Kidney epithelial cell (primary cell): Measurements from ENCODE around the gene LMO1. TPM values are rescaled to one million over a fixed set of nuclear protein-coding genes. Genes with fewer than 3 reads are reported as not detected.
A peak's percentile ranks its signal among the peaks of the same experiment; 100 is the strongest.

Source experiments
- DNase-seq: peaks from one replicate; pipeline ENCODE4 v3.0.0-alpha.2; 2010; ENCODE audit warnings: low read depth
- H3K27me3 ChIP-seq: 2 replicates; pipeline ENCODE4 v1.6.0; 2011; ENCODE audit warnings: low read length; ENCODE audit not compliant: control insufficient read depth, insufficient read depth
- H3K36me3 ChIP-seq: 2 replicates; pipeline ENCODE4 v1.5.1; 2011; ENCODE audit warnings: low read length; ENCODE audit not compliant: control insufficient read depth, insufficient read depth
- H3K4me3 ChIP-seq: 2 replicates; pipeline ENCODE4 v1.5.1; 2011; ENCODE audit warnings: low read depth, mild to moderate bottlenecking, control low read depth, low read length
- total RNA-seq: library from RNA; depleted of rRNA; stranded (reverse); fragments of >200 nt; gene quantifications from 2 replicates; pipeline ENCODE4 v1.2.3, GENCODE V29; 2015
- TF ChIP-seq, protein P1 (sequence below): IDR thresholded peaks from 2 replicates; pipeline ENCODE4 v1.5.1; 2011; ENCODE audit warnings: mild to moderate bottlenecking, moderate library complexity, low read length, control low read depth, inconsistent platforms; ENCODE audit not compliant: insufficient read depth, poor library complexity, severe bottlenecking

The LMO1 gene
- total RNA-seq, 1 donor from 2014 or later, result 0.50 TPM

DNA sequence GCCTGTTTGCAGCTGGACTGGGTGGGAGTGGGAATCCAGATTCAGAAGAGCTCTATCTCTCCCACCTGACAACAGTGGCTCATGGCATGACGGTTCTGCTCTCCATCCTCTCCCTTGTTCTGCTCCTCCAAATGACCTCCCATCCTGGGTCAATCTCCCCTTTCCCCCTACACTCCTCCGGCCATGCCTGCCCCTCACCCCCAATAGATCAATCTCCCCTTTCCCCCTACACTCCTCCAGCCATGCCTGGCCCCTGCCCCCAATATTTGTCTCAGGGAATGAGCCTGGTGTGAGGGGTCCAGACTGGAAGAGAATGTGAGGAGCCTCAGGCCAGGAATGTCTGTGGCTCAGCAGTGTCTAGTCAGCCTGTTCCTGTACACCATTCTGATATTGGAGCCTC is 64.0 kb downstream of the LMO1 start:
- no peak for DNase-seq
- TF ChIP-seq, protein P1, sequence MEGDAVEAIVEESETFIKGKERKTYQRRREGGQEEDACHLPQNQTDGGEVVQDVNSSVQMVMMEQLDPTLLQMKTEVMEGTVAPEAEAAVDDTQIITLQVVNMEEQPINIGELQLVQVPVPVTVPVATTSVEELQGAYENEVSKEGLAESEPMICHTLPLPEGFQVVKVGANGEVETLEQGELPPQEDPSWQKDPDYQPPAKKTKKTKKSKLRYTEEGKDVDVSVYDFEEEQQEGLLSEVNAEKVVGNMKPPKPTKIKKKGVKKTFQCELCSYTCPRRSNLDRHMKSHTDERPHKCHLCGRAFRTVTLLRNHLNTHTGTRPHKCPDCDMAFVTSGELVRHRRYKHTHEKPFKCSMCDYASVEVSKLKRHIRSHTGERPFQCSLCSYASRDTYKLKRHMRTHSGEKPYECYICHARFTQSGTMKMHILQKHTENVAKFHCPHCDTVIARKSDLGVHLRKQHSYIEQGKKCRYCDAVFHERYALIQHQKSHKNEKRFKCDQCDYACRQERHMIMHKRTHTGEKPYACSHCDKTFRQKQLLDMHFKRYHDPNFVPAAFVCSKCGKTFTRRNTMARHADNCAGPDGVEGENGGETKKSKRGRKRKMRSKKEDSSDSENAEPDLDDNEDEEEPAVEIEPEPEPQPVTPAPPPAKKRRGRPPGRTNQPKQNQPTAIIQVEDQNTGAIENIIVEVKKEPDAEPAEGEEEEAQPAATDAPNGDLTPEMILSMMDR, result no peak
- no peaks in the 10 kb centered on the region for H3K36me3 ChIP-seq

DNA sequence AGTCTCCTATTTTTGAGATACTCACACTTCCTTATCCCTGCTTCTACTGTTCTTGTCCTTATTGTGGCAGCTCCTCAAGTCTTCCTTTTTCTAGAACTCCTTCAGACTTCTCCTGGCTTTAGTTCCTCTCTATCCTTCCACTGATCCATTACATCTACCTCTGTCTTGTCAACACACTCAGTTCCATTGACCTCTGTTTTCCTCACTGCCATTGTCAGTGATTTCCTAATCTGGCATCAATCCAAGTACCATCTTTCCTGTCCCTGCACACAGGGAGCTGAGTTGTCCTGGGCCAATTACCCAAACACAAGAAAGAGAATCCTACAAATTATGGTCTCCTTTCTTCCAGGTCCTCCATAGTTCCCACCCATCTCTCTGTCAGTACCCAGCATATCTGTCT is 66.9 kb downstream of the LMO1 start:
- Histone ChIP-seq H3K4me3 (no peak overlapping the region), H3K36me3 (no peaks in the 10 kb centered on the region), H3K27me3 (peaks cover 8% of the 10 kb centered on the region)
- no peak for DNase-seq
- TF ChIP-seq, protein P1, result no peak

More for the DNA sequence above, 64.0 kb downstream of the LMO1 start:
- Histone ChIP-seq H3K27me3 (peaks cover 5% of the 10 kb centered on the region), H3K4me3 (no peak overlapping the region)

DNA sequence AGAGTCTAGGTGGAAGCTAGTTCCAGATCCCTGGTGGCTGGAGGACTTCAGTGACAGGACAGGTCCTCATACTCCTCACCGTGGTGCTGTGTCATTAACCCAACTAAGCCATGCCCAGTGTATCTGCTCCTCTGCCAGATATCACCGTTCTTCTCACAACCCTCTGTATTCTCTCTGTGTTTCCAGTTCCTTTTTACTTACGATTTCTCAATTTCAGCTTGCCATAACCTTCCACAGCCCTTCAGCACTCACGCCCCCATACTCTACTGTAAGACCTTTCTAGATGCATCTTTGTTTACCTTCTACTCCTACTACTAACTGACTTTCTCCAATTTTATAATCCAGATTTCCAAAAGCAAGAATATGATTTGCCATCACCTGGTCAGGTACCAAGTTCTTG is 68.7 kb downstream of the LMO1 start:
- TF ChIP-seq, protein P1, result no peak
- Histone ChIP-seq H3K27me3 (peaks cover 8% of the 10 kb centered on the region), H3K4me3 (no peak overlapping the region), H3K36me3 (no peaks in the 10 kb centered on the region)
- DNase-seq, result no peak

DNA sequence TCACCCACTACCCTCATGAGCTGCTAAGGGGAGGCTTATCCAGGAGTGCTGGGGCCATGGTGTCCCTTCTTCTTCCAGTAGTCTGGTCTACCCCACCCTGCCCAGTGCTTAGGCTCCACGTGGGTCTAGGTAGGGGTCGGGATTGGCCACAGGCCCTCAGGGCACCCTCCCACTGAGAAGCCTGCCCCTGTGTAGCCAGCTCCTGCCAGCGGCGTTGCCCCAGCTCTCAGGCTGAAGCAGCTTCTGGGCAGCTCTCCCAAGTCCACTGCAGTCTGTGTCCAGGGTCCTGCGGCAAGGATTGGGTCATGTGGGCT is 70.8 kb downstream of the LMO1 start:
- no peak overlapping the region for H3K4me3 ChIP-seq
- TF ChIP-seq, protein P1, result no peak
- peaks cover 4% of the 10 kb centered on the region for H3K27me3 ChIP-seq
- H3K36me3 ChIP-seq, result no peaks in the 10 kb centered on the region
- no peak for DNase-seq

DNA sequence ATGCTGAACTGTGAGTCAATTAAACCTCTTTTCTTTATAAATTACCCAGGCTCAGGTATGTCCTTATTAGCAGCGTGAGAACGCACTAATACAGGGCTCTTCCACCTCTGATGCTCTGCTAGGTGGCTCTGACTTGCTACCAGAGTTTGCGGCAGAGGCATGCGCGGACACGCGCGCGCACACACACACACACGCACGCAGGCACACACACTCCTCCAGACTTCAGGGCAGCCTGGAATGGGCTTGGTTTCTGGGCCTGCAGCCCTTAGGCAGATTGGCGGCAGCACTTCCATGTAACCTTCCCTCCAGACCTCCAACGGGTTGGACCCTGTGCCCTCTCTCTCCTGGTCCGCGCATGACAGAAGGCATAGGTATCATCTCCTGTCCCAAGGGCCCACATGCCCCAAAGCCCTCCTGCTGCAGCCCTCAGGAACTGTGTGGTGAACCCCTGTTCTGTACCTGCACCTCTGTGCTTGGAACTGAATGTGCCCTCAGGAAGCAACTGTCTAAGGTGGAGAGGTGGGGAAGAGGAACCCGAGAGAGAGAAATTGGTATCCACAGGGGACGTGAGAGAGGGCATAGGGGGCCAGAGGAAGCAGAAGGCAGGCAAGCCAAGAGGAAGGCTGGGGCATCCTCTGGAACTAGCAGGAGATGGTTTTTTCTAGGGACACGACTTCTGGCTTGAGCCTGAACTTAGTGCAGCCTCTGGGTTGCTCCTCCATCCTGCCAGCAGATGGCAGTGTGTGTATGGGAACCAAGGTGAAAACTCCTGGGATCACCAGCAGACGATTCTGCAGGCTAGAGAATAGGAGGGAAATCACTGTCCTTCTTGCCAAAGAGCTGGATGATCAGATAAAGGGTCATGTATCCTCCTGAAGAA is 71.4 kb downstream of the LMO1 start:
- TF ChIP-seq, protein P1, result peak; percentile 93
- Histone ChIP-seq H3K27me3 (peaks cover 4% of the 10 kb centered on the region), H3K36me3 (no peaks in the 10 kb centered on the region), H3K4me3 (no peak overlapping the region)
- DNase-seq, result peak; percentile 14

DNA sequence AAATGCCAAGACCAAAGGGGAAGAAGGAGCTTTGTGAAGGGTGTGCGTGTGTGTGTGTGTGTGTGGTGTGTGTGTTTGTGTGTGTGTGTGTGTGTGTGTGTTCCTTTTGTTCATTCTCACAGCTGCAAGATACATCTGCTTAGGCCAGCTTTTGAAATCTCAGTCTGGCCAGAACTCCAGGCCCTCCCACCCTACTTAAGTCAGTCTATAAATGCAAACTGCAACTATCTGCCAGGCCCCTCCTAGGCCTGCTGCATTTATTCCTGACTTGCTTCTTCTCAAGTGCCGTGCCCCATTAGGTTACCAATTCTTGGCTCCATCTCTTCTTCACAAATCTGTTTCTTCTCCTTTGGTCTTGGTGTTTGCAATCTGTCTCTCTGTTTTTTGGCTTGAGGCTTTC is 73.2 kb downstream of the LMO1 start:
- Histone ChIP-seq H3K4me3 (no peak overlapping the region), H3K27me3 (peaks cover 3% of the 10 kb centered on the region), H3K36me3 (no peaks in the 10 kb centered on the region)
- DNase-seq, result no peak
- TF ChIP-seq, protein P1, result no peak
